Measurements from ENCODE around the gene MYO1B. TPM values are rescaled to one million over a fixed set of nuclear protein-coding genes. Genes with fewer than 3 reads are reported as not detected.

Gene MYO1B
- polyA plus RNA-seq, 1 donor (not counting 4 experiments of a cell fraction or from before 2014, with no cell fraction given) = 277 TPM

GRCh38 chr2:191276792-191277465, 31.7 kb downstream of the MYO1B start:
- no peaks in the 10 kb centered on the region for H3K27me3 ChIP-seq (ENCODE audit: control insufficient read depth, extremely low read depth, insufficient read depth, low read length)
- TF ChIP-seq EZH2 (IDR thresholded peaks at IDR 0.05; ENCODE audit: low read length) = no peak
- TF ChIP-seq CTCF (optimal IDR thresholded peaks at IDR 0.05 in 1 of 3, IDR thresholded peaks at IDR 0.05 in 1 of 3, conservative IDR thresholded peaks at IDR 0.05 in 1 of 3; ENCODE audit: extremely low read depth in 1 of 3, insufficient read depth in 2 of 3, low read length in 3 of 3) = no peak
- no peak for DNase-seq (ENCODE audit: low read depth, low spot score)
- H4K20me1 ChIP-seq (ENCODE audit: control insufficient read depth, extremely low read depth, insufficient read depth, low read length) = peaks cover 55% of the 10 kb centered on the region
- no peak overlapping the region for H3K4me2 ChIP-seq (ENCODE audit: control insufficient read depth, extremely low read depth, insufficient read depth, low read depth, low read length)
- H3K9ac ChIP-seq (ENCODE audit: control insufficient read depth, extremely low read depth, insufficient read depth, low read length) = no peak overlapping the region
- H3K9me3 ChIP-seq (ENCODE audit: control insufficient read depth, low read depth, low read length) = no peaks in the 10 kb centered on the region
- peak; percentile 34 for FAIRE-seq
- H3K79me2 ChIP-seq (ENCODE audit: control insufficient read depth, insufficient read depth, low read length) = peaks cover 100% of the 10 kb centered on the region
- no peak overlapping the region for H2AFZ ChIP-seq (ENCODE audit: control insufficient read depth, low read length)
- peaks cover 15 to 56% of the 10 kb centered on the region in 2 experiments for H3K36me3 ChIP-seq (ENCODE audit: control insufficient read depth in 2 of 2, extremely low read depth in 1 of 2, insufficient read depth in 2 of 2, low read length in 2 of 2)
- dilution Hi-C loops (cut with MboI; ENCODE audit: extremely low pct_ligation_motif_present, low sequenced_read_pairs) = no loop called here
- H3K27ac ChIP-seq (ENCODE audit: control insufficient read depth, insufficient read depth, low read length) = no peak overlapping the region
- no peak overlapping the region for H3K4me3 ChIP-seq (ENCODE audit: control insufficient read depth in 2 of 3, extremely low read depth in 1 of 3, insufficient read depth in 2 of 3, low read depth in 1 of 3, low read length in 3 of 3)
- peaks cover 5% of the 10 kb centered on the region for H3K9me1 ChIP-seq (ENCODE audit: control insufficient read depth, extremely low read depth, insufficient read depth, low read length)
- H3K4me1 ChIP-seq (ENCODE audit: control insufficient read depth, extremely low read depth, insufficient read depth, low read length) = no peaks in the 10 kb centered on the region

- Histone ChIP-seq H3K4me2 (ENCODE audit: control insufficient read depth, extremely low read depth, insufficient read depth, low read depth, low read length) (no peak overlapping the region), H4K20me1 (ENCODE audit: control insufficient read depth, extremely low read depth, insufficient read depth, low read length) (peaks cover 43% of the 10 kb centered on the region), H3K4me1 (ENCODE audit: control insufficient read depth, extremely low read depth, insufficient read depth, low read length) (no peaks in the 10 kb centered on the region), H3K27ac (ENCODE audit: control insufficient read depth, insufficient read depth, low read length) (no peak overlapping the region), H3K36me3 (ENCODE audit: control insufficient read depth in 2 of 2, extremely low read depth in 1 of 2, insufficient read depth in 2 of 2, low read length in 2 of 2) (peaks cover 29 to 72% of the 10 kb centered on the region in 2 experiments), H3K9ac (ENCODE audit: control insufficient read depth, extremely low read depth, insufficient read depth, low read length) (no peak overlapping the region), H3K9me1 (ENCODE audit: control insufficient read depth, extremely low read depth, insufficient read depth, low read length) (peaks cover 4% of the 10 kb centered on the region), H3K4me3 (ENCODE audit: control insufficient read depth in 2 of 3, extremely low read depth in 1 of 3, insufficient read depth in 2 of 3, low read depth in 1 of 3, low read length in 3 of 3) (no peak overlapping the region), H3K79me2 (ENCODE audit: control insufficient read depth, insufficient read depth, low read length) (peaks cover 100% of the 10 kb centered on the region), H2AFZ (ENCODE audit: control insufficient read depth, low read length) (no peak overlapping the region), H3K9me3 (ENCODE audit: control insufficient read depth, low read depth, low read length) (no peaks in the 10 kb centered on the region), H3K27me3 (ENCODE audit: control insufficient read depth, extremely low read depth, insufficient read depth, low read length) (no peaks in the 10 kb centered on the region)
- no peak for FAIRE-seq
- dilution Hi-C loops (cut with MboI; ENCODE audit: extremely low pct_ligation_motif_present, low sequenced_read_pairs) = no loop called here
- DNase-seq (ENCODE audit: low read depth, low spot score) = no peak
- TF ChIP-seq EZH2 (IDR thresholded peaks at IDR 0.05; ENCODE audit: low read length) (no peak), CTCF (optimal IDR thresholded peaks at IDR 0.05 in 1 of 3, IDR thresholded peaks at IDR 0.05 in 1 of 3, conservative IDR thresholded peaks at IDR 0.05 in 1 of 3; ENCODE audit: extremely low read depth in 1 of 3, insufficient read depth in 2 of 3, low read length in 3 of 3) (no peak)
Observed at GRCh38 chr2:191280290-191280689, 35.1 kb downstream of the MYO1B start.
